ENCODE results near the gene KPNB1.
"Not testable (repeated sequence)": the region's sequence is repeated elsewhere in the genome, so short reads cannot be mapped to it uniquely, and the experiment has no call there.

Gene KPNB1

GRCh38 chr17:47682138-47682537 lies 32.4 kb downstream of the KPNB1 start:
- ChIA-PET POLR2A (interaction anchor here (1.0 kb wide), 1 partner anchor 11 kb away, joined by 3 read pairs; no protein-coding TSS in a partner anchor), CTCF (interaction anchor here (0.7 kb wide), 1 partner anchor 11 kb away, joined by 3 read pairs; no protein-coding TSS in a partner anchor)
- H3K36me3 ChIP-seq (ENCODE audit: control insufficient read depth in 2 of 2, insufficient read depth in 1 of 2, low read length in 2 of 2), result peaks cover 62 to 98% of the 10 kb centered on the region in 2 experiments
- H3K4me3 ChIP-seq (ENCODE audit: low read depth, low read length), result no peak overlapping the region
- TF ChIP-seq ZBTB10 (tag by site-specific recombination; IDR thresholded peaks at IDR 0.05), result no peak
- no peak for TF ChIP-seq ZNF239 (tag by site-specific recombination; IDR thresholded peaks at IDR 0.05)
- TF ChIP-seq TSHZ1 (tag by site-specific recombination; IDR thresholded peaks at IDR 0.05; ENCODE audit: borderline replicate concordance), result no peak
- no peak for TF ChIP-seq BCL11B (tag by site-specific recombination; IDR thresholded peaks at IDR 0.05; ENCODE audit: low read depth)
- no peak for TF ChIP-seq ZNF266 (tag by site-specific recombination; IDR thresholded peaks at IDR 0.05; ENCODE audit: low read depth)
- no peak for TF ChIP-seq ZNF146 (tag by site-specific recombination; IDR thresholded peaks at IDR 0.05)
- no peak for TF ChIP-seq HOXD13 (CRISPR knock-in tag; IDR thresholded peaks at IDR 0.05; ENCODE audit: borderline replicate concordance)
- TF ChIP-seq ZNF670 (tag by site-specific recombination; IDR thresholded peaks at IDR 0.05; ENCODE audit: low read depth), result no peak
- no peaks in the 10 kb centered on the region for H3K9me3 ChIP-seq (ENCODE audit: control insufficient read depth, insufficient read depth, low read depth, low read length)
- H3K27ac ChIP-seq (ENCODE audit: extremely low read depth, low read depth, low read length), result no peak overlapping the region
- H3K4me1 ChIP-seq (ENCODE audit: control insufficient read depth, insufficient read depth, low read length), result no peaks in the 10 kb centered on the region

- H3K9me3 ChIP-seq (ENCODE audit: control insufficient read depth, insufficient read depth, low read depth, low read length); H3K27ac ChIP-seq (ENCODE audit: extremely low read depth, low read depth, low read length); H3K4me1 ChIP-seq (ENCODE audit: control insufficient read depth, insufficient read depth, low read length); H3K4me3 ChIP-seq (ENCODE audit: low read depth, low read length): not testable (repeated sequence)
- ChIA-PET POLR2A (interaction anchor here (0.6 to 1.0 kb wide), 3 partner anchors 10 to 477 kb away, joined by 3 to 4 read pairs (median 4); no protein-coding TSS in a partner anchor), CTCF (interaction anchor here (0.6 to 0.7 kb wide), 2 partner anchors 12 to 17 kb away, joined by 3 to 9 read pairs; no protein-coding TSS in a partner anchor)
- H3K36me3 ChIP-seq (ENCODE audit: control insufficient read depth in 2 of 2, insufficient read depth in 1 of 2, low read length in 2 of 2), result peaks cover 56 to 92% of the 10 kb centered on the region in 2 experiments
Measured at GRCh38 chr17:47682727-47683126, 33.0 kb downstream of the KPNB1 start.

DNA sequence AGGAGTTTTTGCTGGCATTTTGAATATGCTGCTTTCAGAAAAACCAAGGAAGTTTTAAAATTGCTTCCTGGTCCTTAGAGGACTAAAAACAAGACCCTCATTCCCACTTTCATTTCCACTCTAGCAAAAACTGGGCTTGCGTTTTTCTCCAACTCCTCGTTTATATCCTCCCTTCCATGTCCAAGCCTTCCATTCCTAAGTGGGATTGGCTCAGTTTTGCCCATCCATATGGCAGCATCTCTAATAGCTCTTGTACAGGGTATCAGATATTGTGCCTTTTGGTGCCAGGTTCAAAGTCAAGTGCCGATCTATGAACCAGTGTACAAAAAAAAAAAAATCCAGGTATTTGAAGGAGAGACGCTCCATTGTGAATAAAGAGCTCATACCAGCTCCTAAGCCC lies 34.3 kb downstream of the KPNB1 start:
- POLR2A ChIA-PET, result interaction anchor here (0.7 to 1.1 kb wide), 3 partner anchors 9 to 20 kb away, joined by 3 to 5 read pairs (median 4); no protein-coding TSS in a partner anchor
- H3K27ac ChIP-seq (ENCODE audit: extremely low read depth, low read depth, low read length), result no peak overlapping the region
- H3K36me3 ChIP-seq (ENCODE audit: control insufficient read depth in 2 of 2, insufficient read depth in 1 of 2, low read length in 2 of 2), result peaks cover 43 to 79% of the 10 kb centered on the region in 2 experiments
- H3K4me1 ChIP-seq (ENCODE audit: control insufficient read depth, insufficient read depth, low read length), result no peaks in the 10 kb centered on the region
- H3K4me3 ChIP-seq (ENCODE audit: low read depth, low read length), result no peak overlapping the region
- CTCF ChIA-PET, result interaction anchor here (0.6 kb wide), 1 partner anchor 21 kb away, joined by 4 read pairs; no protein-coding TSS in a partner anchor
- no peak for TF ChIP-seq PRDM6 (tag by site-specific recombination; IDR thresholded peaks at IDR 0.05)
- no peak for TF ChIP-seq ZNF292 (tag by site-specific recombination; IDR thresholded peaks at IDR 0.05; ENCODE audit: borderline replicate concordance, low read depth)
- no peak for TF ChIP-seq ZNF544 (tag by site-specific recombination; IDR thresholded peaks at IDR 0.05)
- TF ChIP-seq ZXDB (tag by site-specific recombination; IDR thresholded peaks at IDR 0.05), result no peak
- TF ChIP-seq ZBTB1 (tag by site-specific recombination; IDR thresholded peaks at IDR 0.05), result no peak
- TF ChIP-seq ZNF670 (tag by site-specific recombination; IDR thresholded peaks at IDR 0.05; ENCODE audit: low read depth), result no peak
- TF ChIP-seq, protein P1, sequence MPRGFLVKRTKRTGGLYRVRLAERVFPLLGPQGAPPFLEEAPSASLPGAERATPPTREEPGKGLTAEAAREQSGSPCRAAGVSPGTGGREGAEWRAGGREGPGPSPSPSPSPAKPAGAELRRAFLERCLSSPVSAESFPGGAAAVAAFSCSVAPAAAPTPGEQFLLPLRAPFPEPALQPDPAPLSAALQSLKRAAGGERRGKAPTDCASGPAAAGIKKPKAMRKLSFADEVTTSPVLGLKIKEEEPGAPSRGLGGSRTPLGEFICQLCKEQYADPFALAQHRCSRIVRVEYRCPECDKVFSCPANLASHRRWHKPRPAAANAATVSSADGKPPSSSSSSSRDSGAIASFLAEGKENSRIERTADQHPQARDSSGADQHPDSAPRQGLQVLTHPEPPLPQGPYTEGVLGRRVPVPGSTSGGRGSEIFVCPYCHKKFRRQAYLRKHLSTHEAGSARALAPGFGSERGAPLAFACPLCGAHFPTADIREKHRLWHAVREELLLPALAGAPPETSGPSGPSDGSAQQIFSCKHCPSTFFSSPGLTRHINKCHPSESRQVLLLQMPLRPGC (tag by site-specific recombination; IDR thresholded peaks at IDR 0.05), result no peak
- TF ChIP-seq SCRT2 (tag by site-specific recombination; IDR thresholded peaks at IDR 0.05), result no peak
- TF ChIP-seq, protein P2, sequence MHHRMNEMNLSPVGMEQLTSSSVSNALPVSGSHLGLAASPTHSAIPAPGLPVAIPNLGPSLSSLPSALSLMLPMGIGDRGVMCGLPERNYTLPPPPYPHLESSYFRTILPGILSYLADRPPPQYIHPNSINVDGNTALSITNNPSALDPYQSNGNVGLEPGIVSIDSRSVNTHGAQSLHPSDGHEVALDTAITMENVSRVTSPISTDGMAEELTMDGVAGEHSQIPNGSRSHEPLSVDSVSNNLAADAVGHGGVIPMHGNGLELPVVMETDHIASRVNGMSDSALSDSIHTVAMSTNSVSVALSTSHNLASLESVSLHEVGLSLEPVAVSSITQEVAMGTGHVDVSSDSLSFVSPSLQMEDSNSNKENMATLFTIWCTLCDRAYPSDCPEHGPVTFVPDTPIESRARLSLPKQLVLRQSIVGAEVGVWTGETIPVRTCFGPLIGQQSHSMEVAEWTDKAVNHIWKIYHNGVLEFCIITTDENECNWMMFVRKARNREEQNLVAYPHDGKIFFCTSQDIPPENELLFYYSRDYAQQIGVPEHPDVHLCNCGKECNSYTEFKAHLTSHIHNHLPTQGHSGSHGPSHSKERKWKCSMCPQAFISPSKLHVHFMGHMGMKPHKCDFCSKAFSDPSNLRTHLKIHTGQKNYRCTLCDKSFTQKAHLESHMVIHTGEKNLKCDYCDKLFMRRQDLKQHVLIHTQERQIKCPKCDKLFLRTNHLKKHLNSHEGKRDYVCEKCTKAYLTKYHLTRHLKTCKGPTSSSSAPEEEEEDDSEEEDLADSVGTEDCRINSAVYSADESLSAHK (tag by site-specific recombination; IDR thresholded peaks at IDR 0.05), result no peak
- TF ChIP-seq IKZF3 (tag by site-specific recombination; IDR thresholded peaks at IDR 0.05), result no peak
- TF ChIP-seq SALL2 (tag by site-specific recombination; IDR thresholded peaks at IDR 0.05; ENCODE audit: borderline replicate concordance), result no peak
- TF ChIP-seq PRDM1 (tag by site-specific recombination; IDR thresholded peaks at IDR 0.05), result no peak
- H3K9me3 ChIP-seq (ENCODE audit: control insufficient read depth, insufficient read depth, low read depth, low read length), result no peaks in the 10 kb centered on the region
